Mesenchymal stem cell (in vitro differentiated cells and primary cell): Measurements from ENCODE around the gene SCRN3.

Experiments used
- DNase-seq: peaks from one replicate; pipeline ENCODE4 v3.0.0-alpha.2; 2013
- H2AFZ ChIP-seq: one replicate; pipeline ENCODE4 v1.6.1; 2013; ENCODE audit warnings: low read depth, mild to moderate bottlenecking, control low read depth, inconsistent platforms, low read length, moderate library complexity
- H2AK5ac ChIP-seq: 2 replicates; pipeline ENCODE4 v1.6.1; 2013; ENCODE audit warnings: low read length, moderate library complexity, mild to moderate bottlenecking, inconsistent platforms; ENCODE audit not compliant: severe bottlenecking
- H2BK120ac ChIP-seq: one replicate; pipeline ENCODE4 v1.6.1; 2013; ENCODE audit warnings: low read depth, mild to moderate bottlenecking, inconsistent platforms, low read length, moderate library complexity
- H2BK12ac ChIP-seq, 2 experiments: one replicate each; pipeline ENCODE4 v1.6.1; 2013; ENCODE audit warnings: inconsistent platforms in 2 of 2, low read length in 2 of 2, mild to moderate bottlenecking in 2 of 2, moderate library complexity in 2 of 2, control low read depth in 1 of 2
- H2BK15ac ChIP-seq: one replicate; pipeline ENCODE4 v1.6.1; 2013; ENCODE audit warnings: mild to moderate bottlenecking, low read depth, inconsistent platforms; ENCODE audit not compliant: poor library complexity, severe bottlenecking
- H2BK5ac ChIP-seq: 2 replicates; pipeline ENCODE4 v1.6.1; 2013; ENCODE audit warnings: low read depth, mild to moderate bottlenecking, low read length, control low read depth, inconsistent platforms; ENCODE audit not compliant: poor library complexity, severe bottlenecking
- H3K14ac ChIP-seq, 2 experiments: one replicate each; pipeline ENCODE4 v1.6.1; 2013; ENCODE audit warnings: inconsistent platforms in 2 of 2, low read length in 2 of 2, control low read depth in 1 of 2, mild to moderate bottlenecking in 1 of 2, moderate library complexity in 1 of 2
- H3K18ac ChIP-seq, 2 experiments: one replicate each; pipeline ENCODE4 v1.6.1; 2013; ENCODE audit warnings: inconsistent platforms in 2 of 2, low read length in 2 of 2, control low read depth in 1 of 2, low read depth in 1 of 2, mild to moderate bottlenecking in 1 of 2
- H3K23ac ChIP-seq, 2 experiments: one replicate each; pipeline ENCODE4 v1.6.1; 2013; ENCODE audit warnings: inconsistent platforms in 2 of 2, low read length in 2 of 2, mild to moderate bottlenecking in 2 of 2, moderate library complexity in 2 of 2, control low read depth in 1 of 2
- H3K27ac ChIP-seq: 2 replicates; pipeline ENCODE4 v1.5.1; 2013; ENCODE audit warnings: mild to moderate bottlenecking, moderate library complexity, low read length, control low read depth, inconsistent platforms; ENCODE audit not compliant: poor library complexity, severe bottlenecking
- H3K27me3 ChIP-seq, 2 experiments: 2 replicates each; pipeline versions ENCODE4 v1.6.1 to v1.7.0; 2013; ENCODE audit warnings: low read length in 2 of 2, mild to moderate bottlenecking in 2 of 2, moderate library complexity in 2 of 2, control low read depth in 1 of 2, inconsistent platforms in 1 of 2; ENCODE audit not compliant: control insufficient read depth in 1 of 2, insufficient read depth in 1 of 2
- H3K36me3 ChIP-seq, 2 experiments: 2 replicates each; pipeline versions ENCODE4 v1.6.1 to v1.7.0; 2013; ENCODE audit warnings: low read length in 2 of 2, control low read depth in 1 of 2, inconsistent platforms in 1 of 2, low read depth in 1 of 2, mild to moderate bottlenecking in 1 of 2; ENCODE audit not compliant: insufficient read depth in 2 of 2, control insufficient read depth in 1 of 2
- H3K4ac ChIP-seq, 2 experiments: one replicate each; pipeline ENCODE4 v1.6.1; 2013; ENCODE audit warnings: inconsistent platforms in 2 of 2, low read length in 2 of 2, mild to moderate bottlenecking in 2 of 2, moderate library complexity in 2 of 2, control low read depth in 1 of 2, low read depth in 1 of 2
- H3K4me1 ChIP-seq: 2 replicates; pipeline ENCODE4 v1.6.1; 2013; ENCODE audit warnings: low read depth, low read length, control low read depth; ENCODE audit not compliant: control insufficient read depth, insufficient read depth
- H3K4me2 ChIP-seq: 2 replicates; pipeline ENCODE4 v1.6.1; 2013; ENCODE audit warnings: low read length, mild to moderate bottlenecking, inconsistent platforms; ENCODE audit not compliant: poor library complexity, severe bottlenecking
- H3K4me3 ChIP-seq, 2 experiments: 2 replicates each; pipeline versions ENCODE4 v1.5.1 to v1.7.0; 2013; ENCODE audit warnings: low read length in 2 of 2, mild to moderate bottlenecking in 2 of 2, control low read depth in 1 of 2, low read depth in 1 of 2; ENCODE audit not compliant: insufficient read depth in 1 of 2
- H3K79me1 ChIP-seq: replicated peaks from 2 replicates; pipeline ENCODE4 v1.6.1; 2013; ENCODE audit warnings: mild to moderate bottlenecking, control low read depth, low read length, inconsistent platforms; ENCODE audit not compliant: poor library complexity, severe bottlenecking
- H3K9ac ChIP-seq: 2 replicates; pipeline ENCODE4 v1.7.0; 2013; ENCODE audit warnings: mild to moderate bottlenecking, low read length, moderate library complexity
- H3K9me3 ChIP-seq: 2 replicates; pipeline ENCODE4 v1.7.0; 2013; ENCODE audit warnings: mild to moderate bottlenecking, low read length; ENCODE audit not compliant: control insufficient read depth
- H4K8ac ChIP-seq: one replicate; pipeline ENCODE4 v1.6.1; 2013; ENCODE audit warnings: inconsistent platforms, mild to moderate bottlenecking, low read length, moderate library complexity
- H4K91ac ChIP-seq: one replicate; pipeline ENCODE4 v1.6.1; 2013; ENCODE audit warnings: mild to moderate bottlenecking, low read length, inconsistent platforms
- WGBS: methylation state at CpG from one replicate; pipeline ENCODE4 v1.1.7; 2013; ENCODE audit warnings: mixed read lengths; 5-methylcytosine and 5-hydroxymethylcytosine counted together

The SCRN3 gene

GRCh38 chr2:174412256-174412655 lies 16.7 kb downstream of the SCRN3 start:
- H3K9ac ChIP-seq = no peak overlapping the region
- H4K8ac ChIP-seq = no peak overlapping the region

GRCh38 chr2:174428214-174428613 lies 32.7 kb downstream of the SCRN3 start:
- Histone ChIP-seq H4K8ac (no peak overlapping the region), H3K4ac (no peak overlapping the region), H2BK15ac (no peak overlapping the region), H3K4me3 (no peak overlapping the region), H2AFZ (no peak overlapping the region), H3K4me1 (no peaks in the 10 kb centered on the region), H4K91ac (no peak overlapping the region), H3K27me3 (no peaks in the 10 kb centered on the region), H2BK12ac (no peak overlapping the region), H3K23ac (no peak overlapping the region), H3K9me3 (no peaks in the 10 kb centered on the region), H3K9ac (no peak overlapping the region), H3K18ac (no peak overlapping the region), H3K4me2 (no peak overlapping the region), H3K27ac (no peak overlapping the region), H3K14ac (no peak overlapping the region), H3K79me1 (peaks cover 2% of the 10 kb centered on the region), H3K36me3 (peaks cover 3 to 36% of the 10 kb centered on the region in 2 experiments), H2AK5ac (no peak overlapping the region), H2BK5ac (no peak overlapping the region), H2BK120ac (no peak overlapping the region)
- WGBS = no CpG with 5 or more reads among the region's 1 CpG
- no peak for DNase-seq

More at GRCh38 chr2:174412256-174412655, 16.7 kb downstream of the SCRN3 start:
- Histone ChIP-seq H3K4ac (no peak overlapping the region), H3K18ac (no peak overlapping the region), H3K27me3 (no peaks in the 10 kb centered on the region), H3K4me3 (no peak overlapping the region), H2AFZ (no peak overlapping the region), H3K4me1 (no peaks in the 10 kb centered on the region), H3K27ac (no peak overlapping the region), H3K9me3 (no peaks in the 10 kb centered on the region), H3K79me1 (peaks cover 18% of the 10 kb centered on the region), H3K36me3 (peaks cover 4 to 18% of the 10 kb centered on the region in 2 experiments), H2BK5ac (no peak overlapping the region), H2AK5ac (no peak overlapping the region), H2BK15ac (no peak overlapping the region), H3K14ac (no peak overlapping the region), H3K23ac (no peak overlapping the region), H2BK12ac (no peak overlapping the region), H3K4me2 (no peak overlapping the region), H2BK120ac (no peak overlapping the region), H4K91ac (no peak overlapping the region)
- no peak for DNase-seq

GRCh38 chr2:174430066-174430465 lies 34.5 kb downstream of the SCRN3 start:
- peaks cover 2% of the 10 kb centered on the region for H3K79me1 ChIP-seq
- H2BK15ac ChIP-seq = no peak overlapping the region
- H3K4ac ChIP-seq = no peak overlapping the region
- no peak overlapping the region for H2AFZ ChIP-seq
- H3K4me1 ChIP-seq = no peaks in the 10 kb centered on the region
- no peak overlapping the region for H2BK12ac ChIP-seq
- no peak overlapping the region for H2AK5ac ChIP-seq
- no peak overlapping the region for H3K18ac ChIP-seq
- H3K27me3 ChIP-seq = no peaks in the 10 kb centered on the region
- peaks cover 3 to 23% of the 10 kb centered on the region in 2 experiments for H3K36me3 ChIP-seq
- no peak overlapping the region for H3K9ac ChIP-seq
- WGBS = 81% methylated on average over 2 of the region's 2 CpGs
- no peak overlapping the region for H3K27ac ChIP-seq
- H3K9me3 ChIP-seq = no peaks in the 10 kb centered on the region
- no peak overlapping the region for H4K91ac ChIP-seq
- H2BK5ac ChIP-seq = no peak overlapping the region
- H3K4me2 ChIP-seq = no peak overlapping the region
- H3K4me3 ChIP-seq = no peak overlapping the region
- DNase-seq = no peak
- H4K8ac ChIP-seq = no peak overlapping the region
- no peak overlapping the region for H3K14ac ChIP-seq
- no peak overlapping the region for H3K23ac ChIP-seq
- H2BK120ac ChIP-seq = no peak overlapping the region

- Histone ChIP-seq H3K9me3 (no peaks in the 10 kb centered on the region), H4K91ac (no peak overlapping the region), H4K8ac (no peak overlapping the region), H2BK12ac (no peak overlapping the region), H3K79me1 (peaks cover 2% of the 10 kb centered on the region), H3K14ac (no peak overlapping the region), H3K27me3 (no peaks in the 10 kb centered on the region), H3K27ac (no peak overlapping the region), H3K4me3 (no peak overlapping the region), H3K9ac (no peak overlapping the region), H2BK120ac (no peak overlapping the region), H3K4ac (no peak overlapping the region), H3K4me2 (no peak overlapping the region), H2BK15ac (no peak overlapping the region), H2AK5ac (no peak overlapping the region), H2AFZ (no peak overlapping the region), H3K23ac (no peak overlapping the region), H3K36me3 (peaks cover 0 to 30% of the 10 kb centered on the region in 2 experiments), H2BK5ac (no peak overlapping the region), H3K4me1 (no peaks in the 10 kb centered on the region), H3K18ac (no peak overlapping the region)
- DNase-seq = no peak
- WGBS = no CpG with 5 or more reads among the region's 1 CpG
These were observed 36.4 kb downstream of the SCRN3 start for GRCh38 chr2:174431902-174432301.
